HCT116 (cell line): ENCODE results near the gene AMY2B. TPM values are rescaled to one million over a fixed set of nuclear protein-coding genes. Genes with fewer than 3 reads are reported as not detected.

Experiments used
- ATAC-seq: fragments of 200-7000 bp; cut with Tn5 transposase; 2 replicates; pipeline ENCODE4 v1.9.1; 2020; ENCODE audit warnings: mild to moderate bottlenecking, moderate library complexity
- BruUV-seq: library from RNA; stranded (reverse); fragments of 400-500 nt; replicated peaks from 2 replicates; lab custom pipeline; 2021; lab: Mats Ljungman, UMichigan
- CTCF ChIA-PET: fragments of 300-600 bp; sonication (Branson Sonifier 250); formaldehyde crosslinking; loops from one replicate; lab custom pipeline; 2021; ENCODE audit warnings: antibody characterized with exemption; lab: Charles Lee
- POLR2A ChIA-PET: fragments of 300-600, 350-600 bp; sonication (Branson Sonifier 250); formaldehyde crosslinking; loops from one replicate; lab custom pipeline; 2021; ENCODE audit warnings: antibody characterized with exemption; lab: Charles Lee
- RAD21 ChIA-PET, 2 experiments: fragments of 300-600 bp; sonication (Branson Sonifier 250); formaldehyde crosslinking; loops; one replicate each; lab custom pipeline; 2023; ENCODE audit warnings: low total read pairs in 2 of 2; ENCODE audit not compliant: uncharacterized antibody in 2 of 2, unreplicated experiment in 2 of 2, low non-redundant PET in 1 of 2; lab: Charles Lee
- DNase-seq: peaks from one replicate; pipeline ENCODE4 v3.0.0-alpha.2; 2010; ENCODE audit warnings: low read depth, low spot score
- H2AFZ ChIP-seq: fragments of 200-600 bp; shearing (Covaris generic), sonication (generic); 2 replicates; pipeline ENCODE4 v1.6.1; 2017; ENCODE audit warnings: low read depth, mixed run types, mixed read lengths, antibody characterized with exemption, low read length; ENCODE audit not compliant: poor library complexity, severe bottlenecking
- H3K27ac ChIP-seq: 2 replicates; pipeline ENCODE4 v1.5.1; 2012; ENCODE audit warnings: low read depth, low read length
- H3K27me3 ChIP-seq: fragments of 200-600 bp; sonication (generic); 2 replicates; pipeline ENCODE4 v1.6.1; 2016; ENCODE audit warnings: mixed run types, low read length, mixed read lengths; ENCODE audit not compliant: insufficient read depth
- H3K36me3 ChIP-seq, 2 experiments: fragments of 200-500 bp in 1 of 2; fragments of 200-600 bp in 1 of 2; sonication (Bioruptor generic) in 1 of 2; sonication (generic) in 1 of 2; 2 replicates each; pipeline versions ENCODE4 v1.5.1 to v1.6.1; 2014 to 2016; ENCODE audit warnings: low read length in 2 of 2, inconsistent platforms in 1 of 2, mixed read lengths in 1 of 2, mixed run types in 1 of 2; ENCODE audit not compliant: insufficient read depth in 2 of 2, control insufficient read depth in 1 of 2
- H3K4me1 ChIP-seq, 2 experiments: fragments of 200-600 bp in 1 of 2; sonication (generic) in 1 of 2; 2 replicates each; pipeline versions ENCODE4 v1.5.1 to v1.6.1; 2012 to 2017; ENCODE audit warnings: low read length in 2 of 2, inconsistent platforms in 1 of 2, mild to moderate bottlenecking in 1 of 2, mixed read lengths in 1 of 2, mixed run types in 1 of 2, moderate library complexity in 1 of 2; ENCODE audit not compliant: insufficient read depth in 2 of 2, control insufficient read depth in 1 of 2
- H3K4me2 ChIP-seq: fragments of 200-600 bp; sonication (generic); 2 replicates; pipeline ENCODE4 v1.6.1; 2017; ENCODE audit warnings: mixed run types, low read length, mixed read lengths
- H3K4me3 ChIP-seq, 2 experiments: fragments of 200-600 bp in 1 of 2; sonication (generic) in 1 of 2; replicated peaks in 1 of 2; 2 replicates each; pipeline ENCODE4 v1.5.1; 2011 to 2016; ENCODE audit warnings: low read length in 2 of 2, control low read depth in 1 of 2, low read depth in 1 of 2, mild to moderate bottlenecking in 1 of 2, mixed read lengths in 1 of 2, mixed run types in 1 of 2
- H3K79me2 ChIP-seq: fragments of 200-600 bp; sonication (generic); 2 replicates; pipeline ENCODE4 v1.6.1; 2017; ENCODE audit warnings: mild to moderate bottlenecking, mixed run types, low read length, moderate library complexity, mixed read lengths; ENCODE audit not compliant: insufficient read depth
- H3K9ac ChIP-seq: fragments of 200-600 bp; sonication (generic); 2 replicates; pipeline ENCODE4 v1.6.1; 2016; ENCODE audit warnings: low read length, mixed read lengths
- H3K9me2 ChIP-seq: fragments of 200-600 bp; sonication (generic), shearing (Covaris generic); 2 replicates; pipeline ENCODE4 v1.6.1; 2017; ENCODE audit warnings: mixed run types, mild to moderate bottlenecking, moderate library complexity; ENCODE audit not compliant: insufficient read depth
- H3K9me3 ChIP-seq, 2 experiments: fragments of 200-500 bp in 1 of 2; fragments of 200-600 bp in 1 of 2; sonication (Bioruptor generic) in 1 of 2; sonication (generic) in 1 of 2; 2 replicates each; pipeline ENCODE4 v1.6.1; 2014 to 2017; ENCODE audit warnings: low read length in 2 of 2, mixed read lengths in 2 of 2, inconsistent platforms in 1 of 2, low read depth in 1 of 2, mild to moderate bottlenecking in 1 of 2, mixed run types in 1 of 2, moderate library complexity in 1 of 2; ENCODE audit not compliant: control insufficient read depth in 1 of 2, insufficient read depth in 1 of 2
- H4K20me1 ChIP-seq: fragments of 200-600 bp; sonication (generic), shearing (Covaris generic); 2 replicates; pipeline ENCODE4 v1.6.1; 2017; ENCODE audit warnings: mixed run types, mild to moderate bottlenecking, moderate library complexity; ENCODE audit not compliant: insufficient read depth
- ATF3 ChIP-seq: IDR thresholded peaks from 2 replicates; pipeline ENCODE4 v1.6.1; 2012
- CEBPB ChIP-seq: IDR thresholded peaks from 2 replicates; pipeline ENCODE4 v1.6.1; 2012; ENCODE audit warnings: low read depth
- CTCF ChIP-seq, 3 experiments: fragments of 200-600 bp in 1 of 3; sonication (generic) in 1 of 3; IDR thresholded peaks in 2 of 3; conservative IDR thresholded peaks in 1 of 3; 2 replicates each; pipeline ENCODE4 v1.5.1; 2012 to 2017; ENCODE audit warnings: low read depth in 2 of 3, low read length in 2 of 3, antibody characterized with exemption in 1 of 3, borderline replicate concordance in 1 of 3, control low read depth in 1 of 3, mild to moderate bottlenecking in 1 of 3, mixed read lengths in 1 of 3, mixed run types in 1 of 3, moderate library complexity in 1 of 3; ENCODE audit not compliant: insufficient read depth in 1 of 3
- EGR1 ChIP-seq: IDR thresholded peaks from 2 replicates; pipeline ENCODE4 v1.6.1; 2012; ENCODE audit warnings: low read depth
- ELF1 ChIP-seq: IDR thresholded peaks from 2 replicates; pipeline ENCODE4 v1.6.1; 2012; ENCODE audit warnings: low read depth, borderline replicate concordance
- EZH2 ChIP-seq: fragments of 200-600 bp; sonication (generic); IDR thresholded peaks from 2 replicates; pipeline ENCODE4 v1.6.1; 2017; ENCODE audit warnings: antibody characterized with exemption, mixed run types
- JUND ChIP-seq: IDR thresholded peaks from 2 replicates; pipeline ENCODE4 v1.6.1; 2012
- POLR2AphosphoS5 ChIP-seq: IDR thresholded peaks from 2 replicates; pipeline ENCODE4 v1.6.1; 2011; ENCODE audit warnings: mild to moderate bottlenecking, low read depth, low read length, moderate library complexity
- SIN3A ChIP-seq: IDR thresholded peaks from 2 replicates; pipeline ENCODE4 v1.6.1; 2012; ENCODE audit warnings: low read depth
- SP1 ChIP-seq: IDR thresholded peaks from 2 replicates; pipeline ENCODE4 v1.6.1; 2012; ENCODE audit warnings: low read depth
- SRF ChIP-seq: IDR thresholded peaks from 2 replicates; pipeline ENCODE4 v1.6.1; 2012; ENCODE audit warnings: low read depth
- TCF7L2 ChIP-seq: IDR thresholded peaks from 2 replicates; pipeline ENCODE4 v1.7.0; 2011; ENCODE audit warnings: borderline replicate concordance, inconsistent platforms; ENCODE audit not compliant: insufficient read depth, insufficient read length; ENCODE audit errors: extremely low read depth
- ZBTB33 ChIP-seq: IDR thresholded peaks from 2 replicates; pipeline ENCODE4 v1.6.1; 2011; ENCODE audit warnings: mild to moderate bottlenecking, low read length, moderate library complexity; ENCODE audit not compliant: insufficient replicate concordance; ENCODE audit errors: extremely low read depth
- ZFX ChIP-seq: fragments of 450-650 bp; IDR thresholded peaks from 2 replicates; pipeline ENCODE4 v1.6.1; 2017
- intact Hi-C: fragments of 100-400 bp; cut with micrococcal nuclease; formaldehyde crosslinking; loops from 2 replicates; pipeline ENCODE4 v1.10.0; 2022
- total RNA-seq: library from RNA; stranded (reverse); gene quantifications from one replicate; pipeline ENCODE4 v1.2.1, GENCODE V29; 2021; ENCODE audit not compliant: unreplicated experiment

AMY2B gene
- total RNA-seq, 1 experiment from 2014 or later, result 2.6 TPM

- Histone ChIP-seq H3K27ac (no peak overlapping the region), H3K9ac (no peak overlapping the region), H3K9me2 (no peaks in the 10 kb centered on the region), H4K20me1 (no peaks in the 10 kb centered on the region)
- ChIA-PET CTCF (no interaction called here), POLR2A (no interaction called here)
- intact Hi-C loops, result no loop called here
- no peak for ATAC-seq
- no peak for TF ChIP-seq SRF
- no peak for TF ChIP-seq ZBTB33
- no peak for TF ChIP-seq ATF3
- TF ChIP-seq ELF1, result no peak
- no peak for TF ChIP-seq JUND
- no peak for TF ChIP-seq EZH2
- no peak for TF ChIP-seq CTCF (IDR thresholded peaks at IDR 0.05 in 2 of 3, conservative IDR thresholded peaks at IDR 0.05 in 1 of 3; ENCODE audit: borderline replicate concordance in 1 of 3, insufficient read depth in 1 of 3, low read depth in 2 of 3, low read length in 2 of 3)
- TF ChIP-seq TCF7L2, result no peak
- no peak for TF ChIP-seq CEBPB
- no peak for TF ChIP-seq SP1
- no peak for TF ChIP-seq EGR1
- TF ChIP-seq POLR2AphosphoS5, result no peak
- TF ChIP-seq ZFX, result no peak
- TF ChIP-seq SIN3A, result no peak
- TF ChIP-seq, all 23 proteins: peak for 0
- Histone ChIP-seq H3K4me1 (no peaks in the 10 kb centered on the region), H2AFZ (no peak overlapping the region), H3K36me3 (no peaks in the 10 kb centered on the region), H3K4me2 (no peak overlapping the region), H3K4me3 (no peak overlapping the region), H3K9me3 (no peaks in the 10 kb centered on the region), H3K79me2 (no peaks in the 10 kb centered on the region), H3K27me3 (no peaks in the 10 kb centered on the region)
- BruUV-seq, result no TSS peak
- no peak for DNase-seq
- RAD21 ChIA-PET, result no interaction called here
Measured at GRCh38 chr1:103563056-103563455, 8.3 kb upstream of the AMY2B start.
